Transverse colon (tissue), 3 donors: ENCODE results near the gene FAM20C.

ENCODE experiments used
- POLR2A ChIP-seq: fragments of 450-650 bp; IDR thresholded peaks from one replicate; pipeline ENCODE4 v1.6.1; 2016; ENCODE audit warnings: antibody characterized with exemption, mild to moderate bottlenecking, moderate library complexity
- TF ChIP-seq, protein P1 (sequence below), 5 experiments: fragments of 200-600 bp in 3 of 5; fragments of 450-650 bp in 2 of 5; sonication (generic) in 3 of 5; IDR thresholded peaks; 1 replicate in 2 of 5; 2 replicates in 3 of 5; pipeline ENCODE4 v1.5.1; 2016 to 2017; ENCODE audit warnings: antibody characterized with exemption in 5 of 5, inconsistent platforms in 3 of 5, mild to moderate bottlenecking in 2 of 5, moderate library complexity in 1 of 5

DNA sequence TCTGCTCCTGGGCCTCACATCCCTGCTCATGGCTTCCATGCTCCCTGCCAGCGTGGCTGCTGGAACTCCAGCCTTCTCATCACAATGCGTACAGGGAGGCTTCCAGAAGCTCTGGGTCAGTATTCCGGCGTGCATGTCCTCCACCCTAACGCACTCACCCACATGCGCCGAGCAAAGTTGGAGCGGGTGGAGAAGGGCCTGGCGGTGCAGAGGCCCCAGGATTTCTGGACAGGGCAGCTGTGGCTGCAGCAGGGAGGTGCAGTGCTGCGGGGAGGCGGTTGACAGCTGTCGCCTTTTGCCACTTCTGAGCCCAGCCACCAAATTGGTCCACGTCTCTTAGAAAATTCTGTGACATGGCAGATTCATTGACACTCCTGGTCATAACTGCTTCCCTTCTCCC is 33.6 kb upstream of the FAM20C start:
- TF ChIP-seq, protein P1, sequence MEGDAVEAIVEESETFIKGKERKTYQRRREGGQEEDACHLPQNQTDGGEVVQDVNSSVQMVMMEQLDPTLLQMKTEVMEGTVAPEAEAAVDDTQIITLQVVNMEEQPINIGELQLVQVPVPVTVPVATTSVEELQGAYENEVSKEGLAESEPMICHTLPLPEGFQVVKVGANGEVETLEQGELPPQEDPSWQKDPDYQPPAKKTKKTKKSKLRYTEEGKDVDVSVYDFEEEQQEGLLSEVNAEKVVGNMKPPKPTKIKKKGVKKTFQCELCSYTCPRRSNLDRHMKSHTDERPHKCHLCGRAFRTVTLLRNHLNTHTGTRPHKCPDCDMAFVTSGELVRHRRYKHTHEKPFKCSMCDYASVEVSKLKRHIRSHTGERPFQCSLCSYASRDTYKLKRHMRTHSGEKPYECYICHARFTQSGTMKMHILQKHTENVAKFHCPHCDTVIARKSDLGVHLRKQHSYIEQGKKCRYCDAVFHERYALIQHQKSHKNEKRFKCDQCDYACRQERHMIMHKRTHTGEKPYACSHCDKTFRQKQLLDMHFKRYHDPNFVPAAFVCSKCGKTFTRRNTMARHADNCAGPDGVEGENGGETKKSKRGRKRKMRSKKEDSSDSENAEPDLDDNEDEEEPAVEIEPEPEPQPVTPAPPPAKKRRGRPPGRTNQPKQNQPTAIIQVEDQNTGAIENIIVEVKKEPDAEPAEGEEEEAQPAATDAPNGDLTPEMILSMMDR (IDR thresholded peaks at IDR 0.05), result no peak
- TF ChIP-seq POLR2A, result no peak
